ENCODE measurements around the gene RNF17. TPM values are rescaled to one million over a fixed set of nuclear protein-coding genes. Genes with fewer than 3 reads are reported as not detected.

The RNF17 gene
- total RNA-seq, 3 donors from 2014 or later = 0.29 TPM; not detected in 2

DNA sequence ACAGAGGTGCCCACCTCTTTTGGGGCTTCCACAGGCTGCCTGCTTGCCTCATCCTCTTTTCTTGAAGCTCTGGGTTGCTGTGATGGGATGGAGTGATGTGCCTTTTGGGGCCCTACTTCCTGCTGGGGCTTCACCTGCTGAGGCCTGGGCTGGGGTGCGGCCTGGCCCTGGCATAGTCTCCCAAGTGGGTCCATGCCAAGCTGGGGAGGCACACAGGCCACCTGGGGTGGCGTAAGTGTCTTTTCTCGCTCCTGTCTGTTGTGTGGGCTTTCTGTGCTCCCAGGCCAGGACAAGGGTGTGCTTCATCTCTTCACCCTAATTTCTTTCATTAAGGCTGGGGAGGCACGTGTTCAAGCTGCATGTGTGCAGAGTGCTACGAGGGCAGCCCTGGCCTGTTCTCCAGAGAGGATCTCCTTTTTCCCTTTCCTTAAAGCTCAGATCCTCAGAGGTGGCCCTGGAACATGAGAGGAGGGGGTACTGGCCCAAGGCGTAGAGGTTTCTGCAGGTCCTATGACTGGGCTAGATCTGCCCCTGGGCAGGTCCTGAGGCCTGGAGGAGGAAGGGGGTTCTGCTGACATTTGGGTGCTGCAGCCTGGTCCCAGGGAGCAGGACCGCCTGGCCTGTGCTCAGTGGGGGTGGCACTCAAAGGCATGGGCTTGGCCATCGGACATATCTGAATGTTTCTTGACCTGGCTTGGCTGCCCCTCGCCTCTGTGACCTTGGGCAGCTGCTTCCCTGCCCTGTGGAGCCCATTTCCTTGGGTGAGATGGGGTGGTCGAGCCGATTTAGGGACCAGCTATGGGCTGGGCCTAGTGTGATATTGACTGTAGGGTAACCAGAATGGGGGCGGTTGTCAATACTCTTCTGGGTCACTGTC is 23.7 kb upstream of the RNF17 start:
- Histone ChIP-seq H3K27ac (no peak overlapping the region), H3K27me3 (peaks cover 0 to 26% of the 10 kb centered on the region in 2 donors), H3K4me1 (no peaks in the 10 kb centered on the region), H3K9me3 (no peaks in the 10 kb centered on the region), H3K4me3 (no peak overlapping the region), H3K36me3 (no peaks in the 10 kb centered on the region)
- intact Hi-C loops (cut with DNase I; ENCODE audit: low total_unique reads) = no loop called here
- DNase-seq (ENCODE audit: low spot score in 2 of 2) = no peak
- TF ChIP-seq POLR2A (IDR thresholded peaks at IDR 0.05) = no peak
- TF ChIP-seq, protein P1, sequence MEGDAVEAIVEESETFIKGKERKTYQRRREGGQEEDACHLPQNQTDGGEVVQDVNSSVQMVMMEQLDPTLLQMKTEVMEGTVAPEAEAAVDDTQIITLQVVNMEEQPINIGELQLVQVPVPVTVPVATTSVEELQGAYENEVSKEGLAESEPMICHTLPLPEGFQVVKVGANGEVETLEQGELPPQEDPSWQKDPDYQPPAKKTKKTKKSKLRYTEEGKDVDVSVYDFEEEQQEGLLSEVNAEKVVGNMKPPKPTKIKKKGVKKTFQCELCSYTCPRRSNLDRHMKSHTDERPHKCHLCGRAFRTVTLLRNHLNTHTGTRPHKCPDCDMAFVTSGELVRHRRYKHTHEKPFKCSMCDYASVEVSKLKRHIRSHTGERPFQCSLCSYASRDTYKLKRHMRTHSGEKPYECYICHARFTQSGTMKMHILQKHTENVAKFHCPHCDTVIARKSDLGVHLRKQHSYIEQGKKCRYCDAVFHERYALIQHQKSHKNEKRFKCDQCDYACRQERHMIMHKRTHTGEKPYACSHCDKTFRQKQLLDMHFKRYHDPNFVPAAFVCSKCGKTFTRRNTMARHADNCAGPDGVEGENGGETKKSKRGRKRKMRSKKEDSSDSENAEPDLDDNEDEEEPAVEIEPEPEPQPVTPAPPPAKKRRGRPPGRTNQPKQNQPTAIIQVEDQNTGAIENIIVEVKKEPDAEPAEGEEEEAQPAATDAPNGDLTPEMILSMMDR (IDR thresholded peaks at IDR 0.05) = no peak

DNA sequence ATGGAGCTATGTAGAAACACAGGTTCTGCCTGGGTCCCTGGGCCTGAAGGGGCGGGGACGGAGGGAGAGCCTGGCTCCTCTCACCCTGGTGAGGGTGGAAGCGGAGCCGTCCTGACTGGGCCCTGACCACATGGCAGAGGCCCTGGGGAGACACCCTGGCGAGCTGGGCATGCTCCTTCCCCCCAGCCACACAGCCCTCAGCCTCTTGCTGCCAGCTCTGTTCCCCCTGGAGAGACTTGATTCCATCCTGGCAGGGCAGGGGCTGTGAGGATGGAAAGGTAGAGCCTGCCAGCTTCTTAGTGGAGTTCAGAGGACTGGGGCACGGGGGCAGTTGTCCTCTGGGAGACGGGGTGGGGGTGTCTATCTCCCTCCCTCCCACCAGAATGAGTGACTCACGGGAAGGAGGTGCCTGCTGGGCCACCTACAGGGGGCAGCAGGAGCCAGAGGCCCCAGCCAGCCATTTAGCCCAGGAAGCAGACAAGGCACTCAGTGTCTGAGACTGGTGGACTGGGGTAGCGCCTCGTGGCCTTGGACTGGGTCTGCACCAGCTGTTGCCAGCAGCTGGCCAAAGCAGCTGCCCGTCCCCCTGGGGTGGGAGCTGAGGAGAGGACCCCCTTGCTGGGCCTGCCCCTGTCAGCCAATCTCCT is 22.8 kb upstream of the RNF17 start:
- H3K36me3 ChIP-seq = no peaks in the 10 kb centered on the region
- no peaks in the 10 kb centered on the region for H3K4me1 ChIP-seq
- TF ChIP-seq POLR2A (IDR thresholded peaks at IDR 0.05) = no peak
- no peak for TF ChIP-seq POLR2AphosphoS5 (IDR thresholded peaks at IDR 0.05)
- TF ChIP-seq, protein P1 (IDR thresholded peaks at IDR 0.05) = no peak
- H3K27ac ChIP-seq = no peak overlapping the region
- H3K4me3 ChIP-seq = no peak overlapping the region
- H3K9me3 ChIP-seq = no peaks in the 10 kb centered on the region
- intact Hi-C loops (cut with DNase I; ENCODE audit: low total_unique reads) = no loop called here
- peaks cover 0 to 34% of the 10 kb centered on the region in 2 donors for H3K27me3 ChIP-seq
- DNase-seq (ENCODE audit: low spot score in 2 of 2) = no peak

DNA sequence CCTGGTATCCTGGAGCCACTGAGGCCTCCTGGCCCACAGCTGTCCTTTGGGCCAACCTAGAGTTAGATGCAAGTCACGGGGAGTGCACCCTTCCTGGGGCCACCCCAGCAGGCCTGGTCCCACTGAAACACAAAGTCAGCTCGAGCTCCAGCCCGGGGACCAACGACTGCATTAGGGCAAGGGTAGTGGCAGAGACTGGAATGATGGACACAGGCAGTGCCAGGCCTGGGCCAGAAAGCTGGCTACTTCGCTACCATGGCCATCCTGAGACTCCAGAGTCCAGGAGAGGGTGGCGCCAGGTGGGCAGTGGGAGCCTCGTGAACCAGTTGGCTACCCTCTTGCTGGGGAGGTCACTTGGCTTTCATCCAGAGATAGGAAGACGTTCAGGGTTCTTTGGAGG is 22.2 kb upstream of the RNF17 start:
- intact Hi-C loops (cut with DNase I; ENCODE audit: low total_unique reads) = no loop called here
- DNase-seq (ENCODE audit: low spot score in 2 of 2) = no peak
- Histone ChIP-seq H3K27ac (no peak overlapping the region), H3K9me3 (no peaks in the 10 kb centered on the region), H3K27me3 (peaks cover 0 to 41% of the 10 kb centered on the region in 2 donors), H3K4me1 (no peaks in the 10 kb centered on the region), H3K36me3 (no peaks in the 10 kb centered on the region), H3K4me3 (no peak overlapping the region)
- TF ChIP-seq, protein P1 (IDR thresholded peaks at IDR 0.05) = no peak
- TF ChIP-seq POLR2AphosphoS5 (IDR thresholded peaks at IDR 0.05) = no peak
- no peak for TF ChIP-seq POLR2A (IDR thresholded peaks at IDR 0.05)

DNA sequence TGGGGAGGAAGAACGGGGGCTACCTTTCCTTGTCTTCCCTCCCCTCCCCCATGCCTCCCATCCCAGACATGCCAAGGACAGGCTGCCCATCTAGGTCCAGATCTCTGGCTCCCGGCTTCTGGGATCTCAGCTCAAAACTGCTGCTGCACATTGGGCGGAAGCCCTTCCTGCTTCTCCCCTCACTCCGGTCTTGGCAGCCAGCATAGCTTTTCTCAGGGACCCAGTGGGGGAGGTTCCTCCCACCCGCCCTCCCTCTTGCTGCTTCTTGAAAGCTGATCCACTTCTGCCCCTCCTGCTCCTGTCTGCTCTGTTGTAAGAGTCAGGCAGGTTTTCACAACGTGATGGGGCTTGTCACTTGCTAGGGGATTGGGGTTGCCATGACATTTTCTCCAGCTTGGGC is 21.7 kb upstream of the RNF17 start:
- no peak overlapping the region for H3K27ac ChIP-seq
- H3K36me3 ChIP-seq = no peaks in the 10 kb centered on the region
- no peaks in the 10 kb centered on the region for H3K9me3 ChIP-seq
- intact Hi-C loops (cut with DNase I; ENCODE audit: low total_unique reads) = no loop called here
- no peak overlapping the region for H3K4me3 ChIP-seq
- TF ChIP-seq POLR2AphosphoS5 (IDR thresholded peaks at IDR 0.05) (no peak), POLR2A (IDR thresholded peaks at IDR 0.05) (no peak)
- TF ChIP-seq, protein P1 (IDR thresholded peaks at IDR 0.05) = no peak
- no peaks in the 10 kb centered on the region for H3K4me1 ChIP-seq
- peaks cover 0 to 46% of the 10 kb centered on the region in 2 donors for H3K27me3 ChIP-seq
- DNase-seq (ENCODE audit: low spot score in 2 of 2) = no peak

DNA sequence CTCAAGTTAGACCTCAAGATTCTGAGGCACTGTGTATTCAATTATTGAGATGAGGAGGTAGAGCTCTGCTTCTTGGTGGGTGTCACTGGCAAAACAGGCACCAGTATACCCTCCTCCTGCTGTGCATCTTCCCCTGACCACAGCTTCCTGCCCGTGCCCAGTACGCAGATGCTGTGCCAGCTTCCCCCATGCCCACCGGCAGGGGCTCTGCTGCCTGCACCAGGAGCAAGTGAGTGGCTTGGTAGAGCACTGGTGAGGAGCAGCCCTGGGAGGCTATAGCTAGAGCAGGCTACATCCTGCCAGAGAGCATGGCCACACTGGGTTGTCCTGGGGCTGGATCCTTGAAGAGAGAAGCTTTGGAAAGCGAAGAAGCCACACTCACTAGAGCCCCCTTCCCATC is 21.0 kb upstream of the RNF17 start:
- Histone ChIP-seq H3K27ac (no peak overlapping the region), H3K27me3 (peaks cover 0 to 53% of the 10 kb centered on the region in 2 donors), H3K4me1 (no peaks in the 10 kb centered on the region), H3K4me3 (no peak overlapping the region), H3K9me3 (no peaks in the 10 kb centered on the region), H3K36me3 (no peaks in the 10 kb centered on the region)
- TF ChIP-seq POLR2A (IDR thresholded peaks at IDR 0.05) (no peak), POLR2AphosphoS5 (IDR thresholded peaks at IDR 0.05) (no peak)
- TF ChIP-seq, protein P1 (IDR thresholded peaks at IDR 0.05) = no peak
- intact Hi-C loops (cut with DNase I; ENCODE audit: low total_unique reads) = no loop called here
- no peak for DNase-seq (ENCODE audit: low spot score in 2 of 2)
